Peyer's patch (tissue), 4 donors: Measurements from ENCODE around the gene AARS2. TPM values are rescaled to one million over a fixed set of nuclear protein-coding genes. Genes with fewer than 3 reads are reported as not detected.
A peak's percentile ranks its signal among the peaks of the same experiment; 100 is the strongest.

Experiments used
- DNase-seq, 3 donors: peaks; one replicate each; pipeline ENCODE4 v3.0.0-alpha.2; 2017 to 2019
- H3K27ac ChIP-seq, 4 donors: fragments of 200-600 bp; sonication (generic); one replicate each; pipeline ENCODE4 v1.5.1; 2016 to 2019
- H3K27me3 ChIP-seq, 2 donors: fragments of 200-600 bp; sonication (generic); one replicate each; pipeline ENCODE4 v1.5.1; 2019
- H3K36me3 ChIP-seq, 3 donors: fragments of 200-600 bp; sonication (generic); one replicate each; pipeline ENCODE4 v1.5.1; 2016 to 2019
- H3K4me1 ChIP-seq, 4 donors: fragments of 200-600 bp; sonication (generic); one replicate each; pipeline ENCODE4 v1.5.1; 2016 to 2019
- H3K4me3 ChIP-seq, 4 donors: fragments of 200-600 bp; sonication (generic); 1 replicate in 3 of 4; 2 replicates in 1 of 4; pipeline ENCODE4 v1.5.1; 2016 to 2019; ENCODE audit warnings: mild to moderate bottlenecking in 1 of 4
- H3K9me3 ChIP-seq, 4 donors: fragments of 200-600 bp; sonication (generic); one replicate each; pipeline ENCODE4 v1.5.1; 2016 to 2019; ENCODE audit warnings: mild to moderate bottlenecking in 1 of 4
- POLR2A ChIP-seq, 2 donors: fragments of 450-650 bp; IDR thresholded peaks; one replicate each; pipeline ENCODE4 v1.5.1; 2017; ENCODE audit warnings: antibody characterized with exemption in 2 of 2, mild to moderate bottlenecking in 2 of 2, moderate library complexity in 2 of 2
- total RNA-seq, 4 donors: library from RNA; depleted of rRNA; stranded (reverse); fragments of >200 nt; gene quantifications; one replicate each; pipeline ENCODE4 v1.1.0, GENCODE V29; 2016
- TF ChIP-seq, protein P1 (sequence below), 6 experiments: fragments of 450-650 bp in 4 of 6; fragments of 200-600 bp in 2 of 6; sonication (generic) in 1 of 6; IDR thresholded peaks; one replicate each; pipeline ENCODE4 v1.5.1; 2017 to 2019; ENCODE audit warnings: antibody characterized with exemption in 6 of 6, mild to moderate bottlenecking in 3 of 6, moderate library complexity in 1 of 6

AARS2 gene
- total RNA-seq, 4 donors from 2014 or later, result 31.5 to 54.7 (median 37.6) TPM

DNA sequence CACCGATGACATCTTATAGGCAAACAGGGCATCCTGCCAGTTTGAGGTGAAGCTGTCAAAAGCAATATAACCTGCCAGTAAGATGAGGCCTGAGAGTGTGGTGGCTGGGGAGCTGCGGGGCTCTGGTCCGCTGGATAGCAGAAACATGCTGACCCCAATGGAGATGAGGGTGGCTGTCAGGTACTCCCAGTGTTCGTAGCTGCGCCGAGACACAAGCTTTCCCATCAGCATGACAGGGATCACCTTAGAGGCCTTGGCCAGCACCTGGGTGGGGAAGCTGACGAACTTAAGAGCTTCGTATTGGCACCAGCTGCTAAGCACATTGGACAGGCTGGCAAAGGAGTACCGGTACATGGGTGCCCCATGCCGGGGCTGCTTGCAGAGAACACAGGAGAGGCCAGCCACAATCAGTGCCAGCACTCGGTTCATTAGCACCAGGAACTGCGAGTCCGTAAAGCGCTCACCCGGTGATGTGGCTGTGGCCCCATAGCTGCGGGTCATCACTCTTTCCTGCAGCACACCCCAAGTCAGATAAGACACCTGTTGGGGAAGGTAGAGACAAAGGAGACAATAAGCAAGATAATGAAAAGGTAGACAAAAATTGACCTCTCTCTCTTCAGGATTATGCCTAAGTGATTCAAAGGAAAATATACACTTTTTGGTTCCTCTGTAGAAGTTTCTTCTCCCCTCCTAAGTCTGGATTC is 57.9 kb downstream of the AARS2 start:
- Histone ChIP-seq H3K4me3 (no peak overlapping the region), H3K27ac (peak overlapping the region in 1 of 4 donors; percentile 99), H3K4me1 (peaks cover 4 to 30% (median 9%) of the 10 kb centered on the region in 4 donors), H3K36me3 (peaks cover 0 to 65% (median 0%) of the 10 kb centered on the region in 3 donors), H3K27me3 (no peaks in the 10 kb centered on the region), H3K9me3 (no peaks in the 10 kb centered on the region)
- no peak for TF ChIP-seq POLR2A (IDR thresholded peaks at IDR 0.05)
- TF ChIP-seq, protein P1, sequence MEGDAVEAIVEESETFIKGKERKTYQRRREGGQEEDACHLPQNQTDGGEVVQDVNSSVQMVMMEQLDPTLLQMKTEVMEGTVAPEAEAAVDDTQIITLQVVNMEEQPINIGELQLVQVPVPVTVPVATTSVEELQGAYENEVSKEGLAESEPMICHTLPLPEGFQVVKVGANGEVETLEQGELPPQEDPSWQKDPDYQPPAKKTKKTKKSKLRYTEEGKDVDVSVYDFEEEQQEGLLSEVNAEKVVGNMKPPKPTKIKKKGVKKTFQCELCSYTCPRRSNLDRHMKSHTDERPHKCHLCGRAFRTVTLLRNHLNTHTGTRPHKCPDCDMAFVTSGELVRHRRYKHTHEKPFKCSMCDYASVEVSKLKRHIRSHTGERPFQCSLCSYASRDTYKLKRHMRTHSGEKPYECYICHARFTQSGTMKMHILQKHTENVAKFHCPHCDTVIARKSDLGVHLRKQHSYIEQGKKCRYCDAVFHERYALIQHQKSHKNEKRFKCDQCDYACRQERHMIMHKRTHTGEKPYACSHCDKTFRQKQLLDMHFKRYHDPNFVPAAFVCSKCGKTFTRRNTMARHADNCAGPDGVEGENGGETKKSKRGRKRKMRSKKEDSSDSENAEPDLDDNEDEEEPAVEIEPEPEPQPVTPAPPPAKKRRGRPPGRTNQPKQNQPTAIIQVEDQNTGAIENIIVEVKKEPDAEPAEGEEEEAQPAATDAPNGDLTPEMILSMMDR (IDR thresholded peaks at IDR 0.05), result no peak
- no peak for DNase-seq

DNA sequence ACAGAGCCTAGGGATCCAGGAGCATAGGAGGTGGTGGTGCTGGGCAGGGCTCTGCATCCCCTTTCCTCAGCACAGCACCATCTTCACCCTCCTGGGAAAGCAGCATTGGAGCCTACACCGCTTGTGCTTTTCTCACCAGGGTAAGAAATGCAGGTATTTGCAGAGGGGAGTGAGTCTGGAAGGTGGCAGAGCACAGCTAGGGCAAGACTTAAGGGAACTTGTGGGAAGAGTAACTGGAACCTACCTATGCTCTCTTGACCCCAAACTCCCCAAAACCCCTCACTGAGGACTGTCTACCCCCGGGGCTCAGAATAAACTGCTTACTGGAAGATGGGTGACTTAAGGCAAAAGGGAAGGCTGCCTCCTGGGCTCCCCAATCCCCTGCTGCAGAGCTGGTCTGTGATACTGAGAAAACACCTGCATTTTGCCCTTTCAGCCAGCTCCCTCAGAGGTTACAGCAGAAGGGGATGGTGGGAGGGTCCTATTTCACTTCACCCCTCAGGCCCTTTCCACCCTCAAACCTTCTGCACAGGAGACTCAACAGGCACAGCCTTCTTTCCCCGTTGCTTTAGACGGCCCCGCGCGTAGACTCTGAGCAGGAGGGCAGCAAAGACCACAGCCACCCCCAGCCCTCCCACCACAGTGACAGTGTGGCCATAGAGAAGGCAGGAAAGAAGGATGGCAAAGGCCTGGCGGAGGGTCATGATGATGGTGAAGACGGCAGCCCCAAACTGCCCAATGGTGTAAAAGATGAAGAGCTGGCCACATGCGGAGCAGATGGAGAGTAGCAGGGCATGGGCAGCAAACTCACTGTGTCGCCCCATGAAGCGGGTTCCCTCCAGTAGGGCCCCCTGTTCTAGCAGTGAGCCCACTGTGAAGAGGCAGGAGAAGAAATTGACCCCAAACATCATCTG is 58.7 kb downstream of the AARS2 start:
- Histone ChIP-seq H3K4me1 (peaks cover 4 to 38% (median 7%) of the 10 kb centered on the region in 4 donors), H3K9me3 (no peaks in the 10 kb centered on the region), H3K36me3 (peaks cover 0 to 65% (median 0%) of the 10 kb centered on the region in 3 donors), H3K27me3 (no peaks in the 10 kb centered on the region), H3K27ac (no peak overlapping the region), H3K4me3 (no peak overlapping the region)
- TF ChIP-seq POLR2A (IDR thresholded peaks at IDR 0.05), result no peak
- TF ChIP-seq, protein P1 (IDR thresholded peaks at IDR 0.05), result no peak
- DNase-seq, result no peak

DNA sequence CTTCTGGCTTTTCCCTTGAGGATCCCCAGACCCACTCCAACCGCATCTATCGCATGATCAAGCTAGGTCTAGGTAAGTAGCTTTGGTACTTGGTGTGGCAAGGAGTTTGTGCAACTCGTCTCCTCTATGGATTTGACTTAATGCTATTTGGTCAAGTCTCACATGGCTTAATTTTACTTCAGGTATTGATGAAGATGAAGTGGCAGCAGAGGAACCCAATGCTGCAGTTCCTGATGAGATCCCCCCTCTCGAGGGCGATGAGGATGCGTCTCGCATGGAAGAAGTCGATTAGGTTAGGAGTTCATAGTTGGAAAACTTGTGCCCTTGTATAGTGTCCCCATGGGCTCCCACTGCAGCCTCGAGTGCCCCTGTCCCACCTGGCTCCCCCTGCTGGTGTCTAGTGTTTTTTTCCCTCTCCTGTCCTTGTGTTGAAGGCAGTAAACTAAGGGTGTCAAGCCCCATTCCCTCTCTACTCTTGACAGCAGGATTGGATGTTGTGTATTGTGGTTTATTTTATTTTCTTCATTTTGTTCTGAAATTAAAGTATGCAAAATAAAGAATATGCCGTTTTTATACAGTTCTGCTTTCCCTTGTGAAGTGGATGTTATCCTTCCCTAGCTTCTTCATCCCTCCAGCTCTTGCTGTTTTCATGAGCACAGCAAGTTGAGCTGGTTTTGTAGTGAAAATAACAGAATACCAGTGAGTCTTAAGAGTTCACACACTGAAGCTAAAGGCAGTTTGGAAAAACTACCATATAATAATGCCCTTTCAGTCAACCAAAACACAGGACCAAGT is 59.6 kb downstream of the AARS2 start:
- peak in 2 of 3 donors; percentile 73 to 80 for DNase-seq
- Histone ChIP-seq H3K4me1 (peaks cover 4 to 48% (median 10%) of the 10 kb centered on the region in 4 donors), H3K27ac (no peak overlapping the region)

DNA sequence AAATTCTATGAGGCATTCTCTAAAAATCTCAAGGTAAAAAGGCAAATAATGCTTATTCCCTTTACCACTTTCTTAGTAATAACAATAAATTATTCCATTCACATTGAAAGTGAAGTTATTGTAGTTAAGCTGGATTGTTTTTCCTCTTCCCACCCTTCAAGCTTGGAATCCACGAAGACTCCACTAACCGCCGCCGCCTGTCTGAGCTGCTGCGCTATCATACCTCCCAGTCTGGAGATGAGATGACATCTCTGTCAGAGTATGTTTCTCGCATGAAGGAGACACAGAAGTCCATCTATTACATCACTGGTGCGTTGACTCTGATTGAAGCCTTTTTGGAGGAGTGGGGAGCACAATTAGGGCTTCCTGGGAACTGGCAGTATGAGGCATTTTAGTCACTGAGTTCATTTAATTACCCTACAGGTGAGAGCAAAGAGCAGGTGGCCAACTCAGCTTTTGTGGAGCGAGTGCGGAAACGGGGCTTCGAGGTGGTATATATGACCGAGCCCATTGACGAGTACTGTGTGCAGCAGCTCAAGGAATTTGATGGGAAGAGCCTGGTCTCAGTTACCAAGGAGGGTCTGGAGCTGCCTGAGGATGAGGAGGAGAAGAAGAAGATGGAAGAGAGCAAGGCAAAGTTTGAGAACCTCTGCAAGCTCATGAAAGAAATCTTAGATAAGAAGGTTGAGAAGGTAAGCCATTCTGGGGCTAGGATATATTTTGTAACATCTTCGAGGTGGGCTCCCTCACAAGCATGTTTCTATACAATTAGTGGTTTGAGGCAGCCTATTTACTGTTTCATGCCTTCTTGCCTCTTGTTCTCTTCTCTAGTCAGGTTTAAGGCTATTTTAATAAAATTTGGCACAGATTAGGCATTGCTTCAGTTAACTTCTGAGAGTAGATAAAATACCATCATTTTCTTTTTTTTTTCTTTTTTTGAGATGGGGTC is 61.3 kb downstream of the AARS2 start:
- H3K27me3 ChIP-seq, result no peaks in the 10 kb centered on the region
- no peak for DNase-seq
- peaks cover 4 to 43% (median 11%) of the 10 kb centered on the region in 4 donors for H3K4me1 ChIP-seq
- no peak overlapping the region for H3K4me3 ChIP-seq
- H3K9me3 ChIP-seq, result no peaks in the 10 kb centered on the region
- TF ChIP-seq, protein P1 (IDR thresholded peaks at IDR 0.05), result no peak
- TF ChIP-seq POLR2A (IDR thresholded peaks at IDR 0.05), result no peak
- H3K36me3 ChIP-seq, result peaks cover 0 to 65% (median 0%) of the 10 kb centered on the region in 3 donors
- H3K27ac ChIP-seq, result no peak overlapping the region

More for the DNA sequence above, 59.6 kb downstream of the AARS2 start:
- H3K9me3 ChIP-seq, result no peaks in the 10 kb centered on the region
- H3K36me3 ChIP-seq, result peaks cover 0 to 68% (median 0%) of the 10 kb centered on the region in 3 donors
- H3K4me3 ChIP-seq, result no peak overlapping the region
- TF ChIP-seq, protein P1 (IDR thresholded peaks at IDR 0.05), result peak; percentile 4 to 57 (median 48)
- no peak for TF ChIP-seq POLR2A (IDR thresholded peaks at IDR 0.05)
- no peaks in the 10 kb centered on the region for H3K27me3 ChIP-seq
